ENCODE measurements around the gene ABRAXAS1.

- TF ChIP-seq GATA2 (IDR thresholded peaks at IDR 0.05; ENCODE audit: low read depth, low read length) (no peak), GATA3 (IDR thresholded peaks at IDR 0.05; ENCODE audit: low read depth, low read length) (no peak)
Measured at GRCh38 chr4:83473966-83474365, 10.9 kb downstream of the ABRAXAS1 start.
